ENCODE data around the gene KLHDC10. TPM values are rescaled to one million over a fixed set of nuclear protein-coding genes. Genes with fewer than 3 reads are reported as not detected.

Gene KLHDC10
- total and polyA plus RNA-seq, 2 donors (not counting 3 experiments of a cell fraction or from before 2014, with no cell fraction given): 14.9 to 31.3 TPM

GRCh38 chr7:130151591-130152492, 81.5 kb downstream of the KLHDC10 start:
- no peak overlapping the region for H3K4me2 ChIP-seq (ENCODE audit: insufficient read depth, low read length)
- no peak overlapping the region for H3K4me3 ChIP-seq (replicated peaks in 1 of 3; ENCODE audit: insufficient read depth in 1 of 3, low read depth in 1 of 3, low read length in 3 of 3)
- no peak overlapping the region for H2AFZ ChIP-seq (ENCODE audit: low read depth, low read length)
- intact Hi-C loops (cut with micrococcal nuclease) (no loop called here), dilution Hi-C loops (cut with MboI; ENCODE audit: extremely low pct_ligation_motif_present, low sequenced_read_pairs) (no loop called here)
- no peak overlapping the region for H3K9ac ChIP-seq (replicated peaks; ENCODE audit: extremely low read depth, insufficient read depth, low read length)
- FAIRE-seq (no peak), DNase-seq (ENCODE audit: low read depth, low spot score) (no peak)
- H3K9me3 ChIP-seq (replicated peaks; ENCODE audit: control insufficient read depth, insufficient read depth, low read length): no peaks in the 10 kb centered on the region
- H3K4me1 ChIP-seq (ENCODE audit: control insufficient read depth, extremely low read depth, insufficient read depth, low read length): peaks cover 2% of the 10 kb centered on the region
- H3K27ac ChIP-seq (ENCODE audit: insufficient read depth, low read depth, low read length): no peak overlapping the region
- no peaks in the 10 kb centered on the region for H4K20me1 ChIP-seq (replicated peaks; ENCODE audit: control insufficient read depth, extremely low read depth, insufficient read depth, low read length)
- no peaks in the 10 kb centered on the region for H3K27me3 ChIP-seq (ENCODE audit: control insufficient read depth in 2 of 2, insufficient read depth in 2 of 2, low read length in 2 of 2)
- no peaks in the 10 kb centered on the region for H3K79me2 ChIP-seq (ENCODE audit: control insufficient read depth, insufficient read depth, low read length)
- no peaks in the 10 kb centered on the region for H3K36me3 ChIP-seq (ENCODE audit: control insufficient read depth in 2 of 2, extremely low read depth in 1 of 2, insufficient read depth in 2 of 2, low read length in 2 of 2)
- TF ChIP-seq GATA2 (IDR thresholded peaks at IDR 0.05; ENCODE audit: insufficient read depth, insufficient read length, low read depth, low read length) (no peak), POLR2A (IDR thresholded peaks at IDR 0.05; ENCODE audit: low read depth, low read length) (no peak), FOS (IDR thresholded peaks at IDR 0.05; ENCODE audit: borderline replicate concordance, insufficient read depth, low read length) (no peak), EZH2 (IDR thresholded peaks at IDR 0.05; ENCODE audit: borderline replicate concordance, low read depth, low read length, severe bottlenecking) (no peak), JUN (IDR thresholded peaks at IDR 0.05; ENCODE audit: borderline replicate concordance, insufficient read depth, insufficient read length, low read depth) (no peak), POLR2AphosphoS5 (IDR thresholded peaks at IDR 0.05; ENCODE audit: insufficient read depth, low read depth, low read length) (no peak)
- TF ChIP-seq, protein P1, sequence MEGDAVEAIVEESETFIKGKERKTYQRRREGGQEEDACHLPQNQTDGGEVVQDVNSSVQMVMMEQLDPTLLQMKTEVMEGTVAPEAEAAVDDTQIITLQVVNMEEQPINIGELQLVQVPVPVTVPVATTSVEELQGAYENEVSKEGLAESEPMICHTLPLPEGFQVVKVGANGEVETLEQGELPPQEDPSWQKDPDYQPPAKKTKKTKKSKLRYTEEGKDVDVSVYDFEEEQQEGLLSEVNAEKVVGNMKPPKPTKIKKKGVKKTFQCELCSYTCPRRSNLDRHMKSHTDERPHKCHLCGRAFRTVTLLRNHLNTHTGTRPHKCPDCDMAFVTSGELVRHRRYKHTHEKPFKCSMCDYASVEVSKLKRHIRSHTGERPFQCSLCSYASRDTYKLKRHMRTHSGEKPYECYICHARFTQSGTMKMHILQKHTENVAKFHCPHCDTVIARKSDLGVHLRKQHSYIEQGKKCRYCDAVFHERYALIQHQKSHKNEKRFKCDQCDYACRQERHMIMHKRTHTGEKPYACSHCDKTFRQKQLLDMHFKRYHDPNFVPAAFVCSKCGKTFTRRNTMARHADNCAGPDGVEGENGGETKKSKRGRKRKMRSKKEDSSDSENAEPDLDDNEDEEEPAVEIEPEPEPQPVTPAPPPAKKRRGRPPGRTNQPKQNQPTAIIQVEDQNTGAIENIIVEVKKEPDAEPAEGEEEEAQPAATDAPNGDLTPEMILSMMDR (IDR thresholded peaks at IDR 0.05; ENCODE audit: extremely low read depth in 1 of 2, insufficient read depth in 1 of 2, low read depth in 1 of 2, low read length in 2 of 2): no peak
- ChIA-PET CTCF (no interaction called here), POLR2A (no interaction called here)
- BruUV-seq (replicated peaks): no TSS peak
- H3K9me1 ChIP-seq (replicated peaks; ENCODE audit: control insufficient read depth, extremely low read depth, insufficient read depth, low read length): no peaks in the 10 kb centered on the region

Data from endothelial cell of umbilical vein (primary cell).